Urothelium cell line (cell line): Measurements from ENCODE around the gene FABP2.
"Not testable (repeated sequence)": the region's sequence is repeated elsewhere in the genome, so short reads cannot be mapped to it uniquely, and the experiment has no call there.

Source experiments
- DNase-seq: peaks from one replicate; pipeline ENCODE4 v3.0.0; 2011; ENCODE audit warnings: low spot score, mixed read lengths
- FAIRE-seq: peaks from 2 replicates; lab custom pipeline; 2011; peaks lifted over from hg19 to GRCh38; lab: Jason Lieb, UNC

Gene FABP2

GRCh38 chr4:119314356-119314755 is 7.6 kb downstream of the FABP2 start:
- DNase-seq: peak; percentile 16
- no peak for FAIRE-seq

GRCh38 chr4:119313237-119313636 is 8.7 kb downstream of the FABP2 start:
- DNase-seq: no peak
- FAIRE-seq: no peak

GRCh38 chr4:119310826-119311225 is 11.1 kb downstream of the FABP2 start:
- FAIRE-seq (no peak), DNase-seq (no peak)

- FAIRE-seq: no peak
- DNase-seq: no peak
Observed at GRCh38 chr4:119307606-119308005, 14.3 kb downstream of the FABP2 start.

GRCh38 chr4:119304431-119304830 is 17.5 kb downstream of the FABP2 start:
- no peak for DNase-seq
- no peak for FAIRE-seq

- FAIRE-seq: no peak
Observed at GRCh38 chr4:119303587-119304305, 18.2 kb downstream of the FABP2 start.

GRCh38 chr4:119302073-119302832 is 19.7 kb downstream of the FABP2 start:
- DNase-seq (no peak), FAIRE-seq (no peak)

More at GRCh38 chr4:119303587-119304305, 18.2 kb downstream of the FABP2 start:
- no peak for DNase-seq

- FAIRE-seq: no peak
- DNase-seq: peak; percentile 93
Observed at GRCh38 chr4:119300101-119300978, 21.6 kb downstream of the FABP2 start.

- no peak for FAIRE-seq
Observed at GRCh38 chr4:119299741-119300100, 22.2 kb downstream of the FABP2 start.

GRCh38 chr4:119299260-119299671 is 22.7 kb downstream of the FABP2 start:
- no peak for DNase-seq
- FAIRE-seq: no peak

More at GRCh38 chr4:119299741-119300100, 22.2 kb downstream of the FABP2 start:
- no peak for DNase-seq

GRCh38 chr4:119297795-119298194 is 24.1 kb downstream of the FABP2 start:
- FAIRE-seq: no peak
- no peak for DNase-seq

- FAIRE-seq (no peak), DNase-seq (no peak)
Observed at GRCh38 chr4:119296356-119296755, 25.6 kb downstream of the FABP2 start.

- FAIRE-seq (no peak), DNase-seq (no peak)
Observed at GRCh38 chr4:119290598-119290997, 31.3 kb downstream of the FABP2 start.

GRCh38 chr4:119289313-119289712 is 32.6 kb downstream of the FABP2 start:
- no peak for FAIRE-seq

GRCh38 chr4:119286377-119287002 is 35.4 kb downstream of the FABP2 start:
- FAIRE-seq: no peak
- peak; percentile 7 for DNase-seq

More at GRCh38 chr4:119289313-119289712, 32.6 kb downstream of the FABP2 start:
- DNase-seq: no peak

- DNase-seq (no peak), FAIRE-seq (no peak)
Observed at GRCh38 chr4:119284876-119285780, 36.8 kb downstream of the FABP2 start.

GRCh38 chr4:119281393-119281792 is 40.5 kb downstream of the FABP2 start:
- no peak for DNase-seq

GRCh38 chr4:119279945-119280344 is 42.0 kb downstream of the FABP2 start:
- not testable (repeated sequence) for DNase-seq, FAIRE-seq

More at GRCh38 chr4:119281393-119281792, 40.5 kb downstream of the FABP2 start:
- no peak for FAIRE-seq

- DNase-seq, FAIRE-seq: not testable (repeated sequence)
Observed at GRCh38 chr4:119279541-119279940, 42.4 kb downstream of the FABP2 start.
